Measurements from ENCODE around the gene LACTB. TPM values are rescaled to one million over a fixed set of nuclear protein-coding genes. Genes with fewer than 3 reads are reported as not detected.

The LACTB gene
- total RNA-seq, 6 experiments from 2014 or later: 16.4 to 34.8 (median 21.5) TPM

DNA sequence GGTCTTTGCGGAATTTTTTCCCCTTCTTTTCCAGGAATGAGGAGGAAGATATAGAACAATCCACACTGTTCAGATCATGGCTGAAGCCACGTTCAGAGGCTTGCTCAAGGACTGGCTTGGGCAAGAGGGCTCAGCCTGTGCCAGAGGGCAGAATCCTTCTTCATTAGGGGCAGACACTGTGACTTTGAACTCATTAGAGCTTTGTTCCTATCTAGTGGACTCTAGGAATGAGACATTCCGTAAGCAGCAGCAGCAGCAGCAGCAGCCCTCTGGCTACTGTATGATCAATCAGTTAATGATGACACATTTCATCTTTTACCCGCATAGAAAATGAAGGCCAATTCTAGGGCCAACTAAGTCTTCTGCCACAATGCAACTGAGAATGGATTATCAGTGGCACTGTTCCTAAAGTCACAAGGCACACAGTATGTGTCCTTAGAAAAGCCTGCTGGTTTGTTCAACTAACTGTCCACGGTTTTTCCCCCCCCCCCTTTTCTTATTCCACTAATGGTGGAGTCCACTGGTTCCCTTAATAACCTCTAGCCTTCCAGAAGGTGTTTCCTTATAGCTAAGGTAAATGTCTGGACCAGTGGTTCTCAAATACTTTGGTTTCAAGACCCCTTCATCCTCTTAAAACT, 66.0 kb downstream of the LACTB start:
- no peak overlapping the region for H3K27ac ChIP-seq

DNA sequence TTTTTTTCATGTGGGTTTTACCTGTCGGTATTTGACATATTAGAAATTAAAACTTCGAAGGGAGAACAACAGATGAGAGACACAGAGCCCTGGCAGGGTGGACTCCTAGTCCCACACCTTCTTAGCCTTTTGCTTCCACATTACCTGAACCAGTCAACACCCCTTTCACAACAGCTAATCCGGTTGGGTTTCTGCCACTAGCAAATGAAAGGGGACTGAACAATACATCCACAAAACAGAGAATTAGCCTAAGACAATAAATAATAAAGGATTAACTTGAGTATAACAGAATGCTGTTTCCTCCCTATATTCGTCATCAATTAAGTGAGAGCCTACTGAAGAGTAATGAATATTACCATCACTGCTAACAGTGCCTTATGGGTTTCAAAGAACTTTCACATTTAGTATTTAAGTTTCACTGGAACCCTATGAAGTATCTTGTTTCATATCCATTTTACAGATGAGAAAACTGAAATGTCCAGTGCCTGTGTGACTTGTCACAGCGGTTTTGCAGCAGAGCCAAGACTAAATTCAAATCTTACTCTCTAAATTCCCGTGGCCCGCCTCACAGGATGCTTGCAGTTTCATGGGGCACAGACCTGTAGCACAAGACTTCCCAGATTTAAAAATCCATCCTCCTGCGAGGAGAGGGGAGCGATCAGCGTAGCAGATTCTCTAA, 66.7 kb downstream of the LACTB start:
- ATAC-seq (no peak), DNase-seq (no peak)
- Histone ChIP-seq H3K27me3 (no peaks in the 10 kb centered on the region), H3K9me3 (no peaks in the 10 kb centered on the region), H3K27ac (peak overlapping the region in 1 of 3 donors; percentile 3), H3K4me3 (peak overlapping the region; percentile 50 to 67 (median 61)), H3K4me1 (peaks cover 0 to 6% (median 0%) of the 10 kb centered on the region in 4 donors), H3K36me3 (no peaks in the 10 kb centered on the region)
- TF ChIP-seq, protein P1, sequence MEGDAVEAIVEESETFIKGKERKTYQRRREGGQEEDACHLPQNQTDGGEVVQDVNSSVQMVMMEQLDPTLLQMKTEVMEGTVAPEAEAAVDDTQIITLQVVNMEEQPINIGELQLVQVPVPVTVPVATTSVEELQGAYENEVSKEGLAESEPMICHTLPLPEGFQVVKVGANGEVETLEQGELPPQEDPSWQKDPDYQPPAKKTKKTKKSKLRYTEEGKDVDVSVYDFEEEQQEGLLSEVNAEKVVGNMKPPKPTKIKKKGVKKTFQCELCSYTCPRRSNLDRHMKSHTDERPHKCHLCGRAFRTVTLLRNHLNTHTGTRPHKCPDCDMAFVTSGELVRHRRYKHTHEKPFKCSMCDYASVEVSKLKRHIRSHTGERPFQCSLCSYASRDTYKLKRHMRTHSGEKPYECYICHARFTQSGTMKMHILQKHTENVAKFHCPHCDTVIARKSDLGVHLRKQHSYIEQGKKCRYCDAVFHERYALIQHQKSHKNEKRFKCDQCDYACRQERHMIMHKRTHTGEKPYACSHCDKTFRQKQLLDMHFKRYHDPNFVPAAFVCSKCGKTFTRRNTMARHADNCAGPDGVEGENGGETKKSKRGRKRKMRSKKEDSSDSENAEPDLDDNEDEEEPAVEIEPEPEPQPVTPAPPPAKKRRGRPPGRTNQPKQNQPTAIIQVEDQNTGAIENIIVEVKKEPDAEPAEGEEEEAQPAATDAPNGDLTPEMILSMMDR (IDR thresholded peaks at IDR 0.05): no peak
- no peak for TF ChIP-seq POLR2A (IDR thresholded peaks at IDR 0.05)
- 41% methylated on average over 8 of the region's 10 CpGs for WGBS (ENCODE audit: insufficient coverage, low coverage, low lambda C conversion rate, missing lambda C conversion rate)
- intact Hi-C loops (cut with DNase I): no loop called here

More for the DNA sequence above, 66.0 kb downstream of the LACTB start:
- no peaks in the 10 kb centered on the region for H3K36me3 ChIP-seq
- H3K27me3 ChIP-seq: no peaks in the 10 kb centered on the region
- intact Hi-C loops (cut with DNase I): no loop called here
- no peak for ATAC-seq
- H3K9me3 ChIP-seq: no peaks in the 10 kb centered on the region
- TF ChIP-seq POLR2A (IDR thresholded peaks at IDR 0.05): no peak
- TF ChIP-seq, protein P1 (IDR thresholded peaks at IDR 0.05): no peak
- H3K4me1 ChIP-seq: peaks cover 0 to 6% (median 0%) of the 10 kb centered on the region in 4 donors
- H3K4me3 ChIP-seq: no peak overlapping the region
- WGBS (ENCODE audit: insufficient coverage, low coverage, low lambda C conversion rate, missing lambda C conversion rate): 68% methylated on average over 5 of the region's 5 CpGs
- no peak for DNase-seq

DNA sequence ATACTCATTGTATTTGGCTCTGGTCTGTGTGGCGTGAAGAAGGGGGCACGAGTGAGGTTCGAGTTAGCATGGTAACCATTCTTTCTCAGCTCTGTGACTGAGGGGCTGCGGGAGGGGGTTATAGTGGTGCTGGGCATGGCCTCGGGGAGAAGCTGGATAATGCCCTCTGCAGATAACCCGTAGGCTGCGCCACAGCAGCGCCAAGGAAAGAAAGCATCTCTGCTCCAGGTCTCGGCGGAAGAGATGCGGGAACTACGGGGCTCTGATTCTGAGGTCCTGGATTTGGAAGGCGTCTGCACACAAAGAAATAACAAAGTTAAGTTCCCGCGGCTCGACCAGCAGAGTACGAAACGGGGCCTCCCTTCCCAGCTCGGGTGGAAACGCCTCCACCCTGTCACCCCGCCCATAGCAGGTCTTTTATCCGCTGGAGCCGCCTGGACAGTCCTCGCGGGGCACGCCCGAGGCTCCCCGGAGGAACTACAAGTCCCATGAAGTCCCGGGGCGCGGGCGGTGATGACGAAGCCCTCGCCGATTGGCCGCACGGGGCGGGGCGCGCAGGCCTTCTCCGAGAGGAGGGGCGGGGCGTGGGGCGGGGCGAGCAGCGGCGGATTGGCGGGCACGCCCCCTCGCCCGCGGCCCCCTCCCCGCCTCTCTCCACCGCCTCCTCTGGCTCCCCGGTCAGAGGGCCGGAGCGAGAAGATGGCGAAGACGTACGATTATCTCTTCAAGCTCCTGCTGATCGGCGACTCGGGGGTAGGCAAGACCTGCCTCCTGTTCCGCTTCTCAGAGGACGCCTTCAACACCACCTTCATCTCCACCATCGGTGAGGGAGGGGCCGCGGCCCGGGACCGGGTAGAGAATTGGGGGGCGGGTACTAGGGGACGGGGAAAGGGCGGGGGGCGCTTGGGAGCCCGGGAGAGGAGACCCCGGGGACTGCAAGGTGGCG, 67.5 kb downstream of the LACTB start, which contains the start of gene RAB8B:
TSS of gene RAB8B (plus strand) at position 681 of the 946 bp plus-strand sequence. CDS start at position 700, 19 bp downstream.
- DNase-seq (peak; percentile 99 to 100 (median 99)), ATAC-seq (peak; percentile 93 to 99 (median 98))
- Histone ChIP-seq H3K9me3 (no peaks in the 10 kb centered on the region), H3K4me1 (peaks cover 0 to 12% (median 0%) of the 10 kb centered on the region in 4 donors), H3K27me3 (no peaks in the 10 kb centered on the region), H3K27ac (peak within 1 kb of the TSS; percentile 56 to 72 (median 66)), H3K36me3 (no peaks in the 10 kb centered on the region), H3K4me3 (peak within 1 kb of the TSS; percentile 50 to 67 (median 61))
- peak; percentile 75 for TF ChIP-seq POLR2A (IDR thresholded peaks at IDR 0.05)
- TF ChIP-seq, protein P1 (IDR thresholded peaks at IDR 0.05): no peak
- 1% methylated on average over 24 of the region's 77 CpGs for WGBS (ENCODE audit: insufficient coverage, low coverage, low lambda C conversion rate, missing lambda C conversion rate)
- intact Hi-C loops (cut with DNase I): no loop called here
